IMR-90 (cell line): ENCODE data around the gene ABCC5. TPM values are rescaled to one million over a fixed set of nuclear protein-coding genes. Genes with fewer than 3 reads are reported as not detected.
"Not testable (repeated sequence)": the region's sequence is repeated elsewhere in the genome, so short reads cannot be mapped to it uniquely, and the experiment has no call there.

Experiments
- ATAC-seq: fragments of 200-7000 bp; cut with Tn5 transposase; 2 replicates; pipeline ENCODE4 v1.9.1; 2020; ENCODE audit warnings: low read depth, mild to moderate bottlenecking, moderate library complexity
- BruUV-seq: library from RNA; stranded (reverse); fragments of 400-500 nt; replicated peaks from 2 replicates; lab custom pipeline; 2021; lab: Mats Ljungman, UMichigan
- CTCF ChIA-PET: fragments of 300-600 bp; formaldehyde crosslinking; extraction: SDS; loops from one replicate; lab custom pipeline; 2021; ENCODE audit warnings: antibody characterized with exemption; lab: Yijun Ruan, JAX
- POLR2A ChIA-PET: fragments of 300-600 bp; sonication (Branson Sonifier 250); formaldehyde crosslinking; loops from one replicate; lab custom pipeline; 2022; ENCODE audit warnings: antibody characterized with exemption; ENCODE audit not compliant: unreplicated experiment; lab: Charles Lee
- DNase-seq: peaks from one replicate; pipeline ENCODE4 v3.0.0; 2013
- H2AFZ ChIP-seq: replicated peaks from 2 replicates; pipeline ENCODE3; 2013; ENCODE audit warnings: low read length, mild to moderate bottlenecking; ENCODE audit not compliant: poor library complexity
- H2AK5ac ChIP-seq: 2 replicates; pipeline ENCODE4 v1.6.1; 2013; ENCODE audit warnings: low read depth, low read length, inconsistent platforms
- H2AK9ac ChIP-seq: replicated peaks from 2 replicates; pipeline ENCODE3; 2013; ENCODE audit warnings: mild to moderate bottlenecking, low read depth, low read length, moderate library complexity; ENCODE audit not compliant: poor library complexity
- H2BK120ac ChIP-seq: 2 replicates; pipeline ENCODE4 v1.6.1; 2013; ENCODE audit warnings: low read depth, low read length, inconsistent platforms
- H2BK15ac ChIP-seq: 3 replicates; pipeline ENCODE4 v1.6.1; 2013; ENCODE audit warnings: low read depth, low read length, inconsistent platforms
- H2BK20ac ChIP-seq: 2 replicates; pipeline ENCODE4 v1.6.1; 2013; ENCODE audit warnings: low read depth, mild to moderate bottlenecking, inconsistent platforms, low read length, moderate library complexity
- H2BK5ac ChIP-seq: 2 replicates; pipeline ENCODE4 v1.6.1; 2013; ENCODE audit warnings: mild to moderate bottlenecking, low read depth, low read length, inconsistent platforms; ENCODE audit not compliant: poor library complexity, severe bottlenecking
- H3K14ac ChIP-seq: replicated peaks from 2 replicates; pipeline ENCODE4 v1.6.1; 2013; ENCODE audit warnings: low read depth, low read length, inconsistent platforms
- H3K18ac ChIP-seq: 2 replicates; pipeline ENCODE4 v1.6.1; 2013; ENCODE audit warnings: low read depth, low read length, control low read depth
- H3K23ac ChIP-seq: 2 replicates; pipeline ENCODE4 v1.6.1; 2013; ENCODE audit warnings: low read depth, low read length, inconsistent platforms
- H3K27ac ChIP-seq: 2 replicates; pipeline ENCODE4 v1.5.1; 2013; ENCODE audit warnings: mild to moderate bottlenecking, control low read depth, low read length; ENCODE audit not compliant: insufficient read depth
- H3K27me3 ChIP-seq: 2 replicates; pipeline ENCODE4 v1.6.1; 2013; ENCODE audit warnings: low read length; ENCODE audit not compliant: control insufficient read depth, insufficient read depth
- H3K36me3 ChIP-seq: 2 replicates; pipeline ENCODE4 v1.6.1; 2013; ENCODE audit warnings: low read length, mixed read lengths; ENCODE audit not compliant: control insufficient read depth, insufficient read depth
- H3K4ac ChIP-seq: 2 replicates; pipeline ENCODE4 v1.6.1; 2013; ENCODE audit warnings: low read depth, low read length, inconsistent platforms
- H3K4me1 ChIP-seq: 2 replicates; pipeline ENCODE4 v1.6.1; 2013; ENCODE audit warnings: low read length, mixed read lengths; ENCODE audit not compliant: control insufficient read depth, insufficient read depth
- H3K4me2 ChIP-seq: 2 replicates; pipeline ENCODE4 v1.6.1; 2013; ENCODE audit warnings: low read depth, mild to moderate bottlenecking, control low read depth, low read length, moderate library complexity
- H3K4me3 ChIP-seq: 2 replicates; pipeline ENCODE4 v1.5.1; 2013; ENCODE audit warnings: low read depth, mild to moderate bottlenecking, control low read depth, low read length, moderate library complexity; ENCODE audit not compliant: insufficient read depth
- H3K56ac ChIP-seq: 2 replicates; pipeline ENCODE4 v1.6.1; 2013; ENCODE audit warnings: low read length, inconsistent platforms; ENCODE audit not compliant: insufficient read depth; ENCODE audit errors: extremely low read depth
- H3K79me1 ChIP-seq, 2 experiments: 2 replicates each; pipeline ENCODE4 v1.6.1; 2013; ENCODE audit warnings: low read length in 2 of 2, inconsistent platforms in 1 of 2, low read depth in 1 of 2
- H3K9ac ChIP-seq: 2 replicates; pipeline ENCODE4 v1.6.1; 2013; ENCODE audit warnings: low read depth, low read length, control low read depth
- H3K9me1 ChIP-seq: 2 replicates; pipeline ENCODE4 v1.6.1; 2013; ENCODE audit warnings: low read length, inconsistent platforms; ENCODE audit not compliant: insufficient read depth
- H3K9me3 ChIP-seq: 2 replicates; pipeline ENCODE4 v1.6.1; 2013; ENCODE audit warnings: low read length; ENCODE audit not compliant: control insufficient read depth, insufficient read depth
- H4K20me1 ChIP-seq: 2 replicates; pipeline ENCODE4 v1.6.1; 2013; ENCODE audit warnings: low read length, inconsistent platforms; ENCODE audit not compliant: insufficient read depth
- H4K5ac ChIP-seq: 2 replicates; pipeline ENCODE4 v1.6.1; 2013; ENCODE audit warnings: mild to moderate bottlenecking, low read depth, low read length, control low read depth
- H4K8ac ChIP-seq, 2 experiments: 2 replicates each; pipeline ENCODE4 v1.6.1; 2013; ENCODE audit warnings: low read depth in 2 of 2, low read length in 2 of 2, control low read depth in 1 of 2, inconsistent platforms in 1 of 2
- H4K91ac ChIP-seq: 2 replicates; pipeline ENCODE4 v1.6.1; 2013; ENCODE audit warnings: low read depth, low read length, inconsistent platforms; ENCODE audit not compliant: insufficient read depth
- WGBS, 2 experiments: methylation state at CpG; one replicate each; pipeline versions ENCODE4 v1.1.5 to v1.1.7; 2013; ENCODE audit warnings: missing lambda C conversion rate in 2 of 2; ENCODE audit not compliant: insufficient read length in 1 of 2; ENCODE audit errors: extremely low coverage in 2 of 2; 5-methylcytosine and 5-hydroxymethylcytosine counted together
- dilution Hi-C: fragments of 300-500 bp; cut with HindIII; formaldehyde crosslinking; loops from one replicate; pipeline ENCODE4 v1.14.3; 2018; ENCODE audit warnings: low sequenced_read_pairs; ENCODE audit not compliant: unreplicated experiment
- in situ Hi-C: fragments of 300-500 bp; cut with MboI; formaldehyde crosslinking; loops from 3 replicates; pipeline ENCODE4 v1.14.3; 2019; ENCODE audit warnings: low sequenced_read_pairs, inconsistent platforms, mixed read lengths
- intact Hi-C: fragments of 100-400 bp; cut with micrococcal nuclease; formaldehyde crosslinking; loops from 2 replicates; pipeline ENCODE4 v1.10.0; 2022
- polyA plus RNA-seq, 3 experiments: library from polyadenylated mRNA; depleted of rRNA; stranded (reverse); fragments of >200 nt; gene quantifications; 2 replicates each; pipeline ENCODE4 v1.2.3, GENCODE V29; 2012; ENCODE audit warnings: low replicate concordance in 1 of 3
- total RNA-seq: library from RNA; depleted of rRNA; stranded (reverse); fragments of >200 nt; gene quantifications from 2 replicates; pipeline ENCODE4 v1.2.3, GENCODE V29; 2012

Gene ABCC5
- total and polyA plus RNA-seq, 2 of the 4 experiments (the other 2 are of a cell fraction) = 8.4 to 17.7 TPM

- not testable (repeated sequence) for H3K27me3 ChIP-seq
Measured at GRCh38 chr3:184007143-184007813, 10.4 kb downstream of the ABCC5 start.

More at GRCh38 chr3:184007143-184007813, 10.4 kb downstream of the ABCC5 start:
- H4K5ac ChIP-seq, H3K56ac ChIP-seq, in situ Hi-C loops, H2BK120ac ChIP-seq, H3K9me3 ChIP-seq, intact Hi-C loops, H2BK5ac ChIP-seq, H4K20me1 ChIP-seq, H3K4me2 ChIP-seq, H2BK15ac ChIP-seq, DNase-seq, H2AK9ac ChIP-seq, H3K23ac ChIP-seq, POLR2A ChIA-PET, H4K91ac ChIP-seq, H3K9ac ChIP-seq, H2AK5ac ChIP-seq, H3K36me3 ChIP-seq, H3K18ac ChIP-seq, H3K27ac ChIP-seq, BruUV-seq, H3K14ac ChIP-seq, H3K4me3 ChIP-seq, ATAC-seq, H2BK20ac ChIP-seq, dilution Hi-C loops, H4K8ac ChIP-seq, H2AFZ ChIP-seq, H3K4ac ChIP-seq: not testable (repeated sequence)
- no CpG with 5 or more reads among the region's 11 CpGs for WGBS, 2 experiments
- H3K9me1 ChIP-seq = peaks cover 18% of the 10 kb centered on the region
- CTCF ChIA-PET = interaction anchor here (1.2 kb wide), 1 partner anchor 103 kb away, joined by 3 read pairs; no protein-coding TSS in a partner anchor
- peaks cover 20% of the 10 kb centered on the region for H3K4me1 ChIP-seq
- peaks cover 13 to 31% of the 10 kb centered on the region in 2 experiments for H3K79me1 ChIP-seq
